Loucy (cell line): ENCODE measurements around the gene KDM6A.

Experiments used
- EZH2phosphoT487 ChIP-seq: fragments of 200-600 bp; IDR thresholded peaks from 2 replicates; pipeline ENCODE4 v1.6.1; 2018; ENCODE audit warnings: antibody characterized with exemption, mild to moderate bottlenecking, moderate library complexity, borderline replicate concordance
- TF ChIP-seq, protein P1 (sequence below): fragments of 200-600 bp; sonication (generic); conservative IDR thresholded peaks from 2 replicates; pipeline ENCODE4 v1.5.1; 2014; ENCODE audit warnings: mild to moderate bottlenecking, antibody characterized with exemption, low read length

DNA sequence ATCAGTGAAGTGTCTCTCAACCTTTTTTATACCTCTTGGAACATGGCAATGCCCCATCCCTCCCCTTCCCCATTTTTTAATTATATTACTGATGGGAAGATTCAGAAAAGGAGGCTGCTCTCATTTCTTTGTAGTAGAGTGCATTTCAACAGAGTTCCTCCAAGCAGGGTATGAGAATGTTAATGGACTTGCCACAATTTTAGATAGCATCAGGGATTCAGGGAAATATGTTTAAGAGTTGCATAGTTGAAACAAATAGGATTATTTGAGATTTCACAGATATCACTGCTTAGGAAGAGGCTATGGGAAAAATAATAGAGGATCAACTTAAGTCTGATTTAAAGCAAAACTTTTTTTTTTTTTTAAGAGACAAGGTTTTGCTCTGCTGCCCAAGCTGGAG is 281.5 kb downstream of the KDM6A start:
- TF ChIP-seq, protein P1, sequence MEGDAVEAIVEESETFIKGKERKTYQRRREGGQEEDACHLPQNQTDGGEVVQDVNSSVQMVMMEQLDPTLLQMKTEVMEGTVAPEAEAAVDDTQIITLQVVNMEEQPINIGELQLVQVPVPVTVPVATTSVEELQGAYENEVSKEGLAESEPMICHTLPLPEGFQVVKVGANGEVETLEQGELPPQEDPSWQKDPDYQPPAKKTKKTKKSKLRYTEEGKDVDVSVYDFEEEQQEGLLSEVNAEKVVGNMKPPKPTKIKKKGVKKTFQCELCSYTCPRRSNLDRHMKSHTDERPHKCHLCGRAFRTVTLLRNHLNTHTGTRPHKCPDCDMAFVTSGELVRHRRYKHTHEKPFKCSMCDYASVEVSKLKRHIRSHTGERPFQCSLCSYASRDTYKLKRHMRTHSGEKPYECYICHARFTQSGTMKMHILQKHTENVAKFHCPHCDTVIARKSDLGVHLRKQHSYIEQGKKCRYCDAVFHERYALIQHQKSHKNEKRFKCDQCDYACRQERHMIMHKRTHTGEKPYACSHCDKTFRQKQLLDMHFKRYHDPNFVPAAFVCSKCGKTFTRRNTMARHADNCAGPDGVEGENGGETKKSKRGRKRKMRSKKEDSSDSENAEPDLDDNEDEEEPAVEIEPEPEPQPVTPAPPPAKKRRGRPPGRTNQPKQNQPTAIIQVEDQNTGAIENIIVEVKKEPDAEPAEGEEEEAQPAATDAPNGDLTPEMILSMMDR, result no peak
- no peak for TF ChIP-seq EZH2phosphoT487
